ENCODE data around the gene FAM120C. TPM values are rescaled to one million over a fixed set of nuclear protein-coding genes. Genes with fewer than 3 reads are reported as not detected.

FAM120C gene
- total RNA-seq, 4 donors from 2014 or later: 7.0 to 12.4 (median 10.2) TPM

- TF ChIP-seq CTCF (IDR thresholded peaks at IDR 0.05; ENCODE audit: low read depth): no peak
These were observed 25.5 kb downstream of the FAM120C start for GRCh38 chrX:54157561-54157960.

- TF ChIP-seq CTCF (IDR thresholded peaks at IDR 0.05; ENCODE audit: low read depth): no peak
These were observed 48.8 kb downstream of the FAM120C start for GRCh38 chrX:54134269-54134668.

GRCh38 chrX:54116391-54116790 is 66.7 kb downstream of the FAM120C start:
- no peak for TF ChIP-seq CTCF (IDR thresholded peaks at IDR 0.05; ENCODE audit: low read depth)

- no peak for TF ChIP-seq CTCF (IDR thresholded peaks at IDR 0.05; ENCODE audit: low read depth)
These were observed 89.5 kb downstream of the FAM120C start for GRCh38 chrX:54093571-54093970.

- no peak for TF ChIP-seq CTCF (IDR thresholded peaks at IDR 0.05; ENCODE audit: low read depth)
These were observed 89.9 kb downstream of the FAM120C start for GRCh38 chrX:54093159-54093558.

GRCh38 chrX:54090880-54091279 is 92.2 kb downstream of the FAM120C start:
- TF ChIP-seq CTCF (IDR thresholded peaks at IDR 0.05; ENCODE audit: low read depth): no peak

GRCh38 chrX:54089191-54089590 is 93.9 kb downstream of the FAM120C start:
- TF ChIP-seq CTCF (IDR thresholded peaks at IDR 0.05; ENCODE audit: low read depth): no peak

Measured in subcutaneous adipose tissue (tissue), 4 donors.